ENCODE data around the gene MAN2B2. TPM values are rescaled to one million over a fixed set of nuclear protein-coding genes. Genes with fewer than 3 reads are reported as not detected.

Gene MAN2B2
- total and polyA plus RNA-seq, 9 of the 15 experiments (the other 6 are each of a cell fraction or from before 2014, with no cell fraction given), result 0.21 to 8.8 (median 3.7) TPM

GRCh38 chr4:6546681-6547447 is 28.1 kb upstream of the MAN2B2 start (continued):
- 0 out of 2 replicates have a peak, but pooled peaks have one; percentile 50 for TF ChIP-seq ZNF644 (tag; IDR thresholded peaks at IDR 0.05; ENCODE audit: low read depth)
- peak; percentile 83; the same call in 1 of the 2 replicates for TF ChIP-seq DMBX1 (CRISPR knock-in tag; IDR thresholded peaks at IDR 0.05; ENCODE audit: borderline replicate concordance)
- TF ChIP-seq BRCA1 (IDR thresholded peaks at IDR 0.05), result no peak
- TF ChIP-seq BRCA1 (CRISPR knock-in tag; IDR thresholded peaks at IDR 0.05), result 0 out of 2 replicates have a peak, but pooled peaks have one; percentile 50
- TF ChIP-seq MAFF (IDR thresholded peaks at IDR 0.05; ENCODE audit: low read length), result no peak
- TF ChIP-seq JUND (IDR thresholded peaks at IDR 0.05; ENCODE audit: borderline replicate concordance, low read depth, low read length), result peak; percentile 48; the same call in 1 of the 2 replicates
- no peak; the same call in 2 of the 3 replicates for TF ChIP-seq JUND (tag; IDR thresholded peaks at IDR 0.05; ENCODE audit: borderline replicate concordance, low read depth, low read length)
- TF ChIP-seq ZNF511 (CRISPR knock-in tag; IDR thresholded peaks at IDR 0.05), result peak; percentile 93
- TF ChIP-seq DIDO1 (tag; IDR thresholded peaks at IDR 0.05; ENCODE audit: low read depth), result no peak
- no peak for TF ChIP-seq ZNF398 (CRISPR knock-in tag; IDR thresholded peaks at IDR 0.05)
- TF ChIP-seq SMARCA5 (IDR thresholded peaks at IDR 0.05), result no peak
- peak; percentile 79; the same call in 1 of the 2 replicates for TF ChIP-seq PRMT5 (CRISPR knock-in tag; IDR thresholded peaks at IDR 0.05)
- peak; percentile 40; the same call in 1 of the 2 replicates for TF ChIP-seq NR2C2 (CRISPR knock-in tag; IDR thresholded peaks at IDR 0.05)
- TF ChIP-seq NR2C2 (tag; IDR thresholded peaks at IDR 0.05), result no peak
- TF ChIP-seq ZNF175 (CRISPR knock-in tag; IDR thresholded peaks at IDR 0.05; ENCODE audit: low read depth), result 0 out of 2 replicates have a peak, but pooled peaks have one; percentile 33
- no peak for TF ChIP-seq ESRRB (CRISPR knock-in tag; IDR thresholded peaks at IDR 0.05; ENCODE audit: borderline replicate concordance)
- TF ChIP-seq MYC (IDR thresholded peaks at IDR 0.05; ENCODE audit: low read depth, low read length), result 0 out of 2 replicates have a peak, but pooled peaks have one; percentile 19
- no peak for TF ChIP-seq MYC (CRISPR knock-in tag; IDR thresholded peaks at IDR 0.05; ENCODE audit: borderline replicate concordance, low read depth)
- TF ChIP-seq SP1 (CRISPR knock-in tag; IDR thresholded peaks at IDR 0.05), result peak; percentile 49; the same call in 1 of the 2 replicates
- peak; percentile 46 to 85; a peak in 2 of 4 replicates for TF ChIP-seq SIN3A (IDR thresholded peaks at IDR 0.05; ENCODE audit: borderline replicate concordance in 2 of 2, control insufficient read depth in 1 of 2, low read depth in 2 of 2, low read length in 2 of 2)
- peak; percentile 29 to 88; a peak in 2 of 4 replicates for TF ChIP-seq MAZ (CRISPR knock-in tag; conservative IDR thresholded peaks at IDR 0.05 in 1 of 2, IDR thresholded peaks at IDR 0.05 in 1 of 2)
- TF ChIP-seq MITF (IDR thresholded peaks at IDR 0.05), result no peak
- 0 out of 2 replicates have a peak, but pooled peaks have one; percentile 5 for TF ChIP-seq ZNF354B (CRISPR knock-in tag; IDR thresholded peaks at IDR 0.05)

All from K562 (cell line).